Occipital lobe (tissue), 2 donors: Measurements from ENCODE around the gene RAB43. TPM values are rescaled to one million over a fixed set of nuclear protein-coding genes. Genes with fewer than 3 reads are reported as not detected.
"Not testable (repeated sequence)": the region's sequence is repeated elsewhere in the genome, so short reads cannot be mapped to it uniquely, and the experiment has no call there.

Experiments used
- DNase-seq: peaks from one replicate; lab custom pipeline; 2025; lab: John Stamatoyannopoulos, UW
- total RNA-seq: library from RNA; depleted of rRNA; stranded (reverse); fragments of >200 nt; gene quantifications from one replicate; pipeline ENCODE4 v1.2.3, GENCODE V29; 2014

The RAB43 gene
- total RNA-seq, 1 donor from 2014 or later: 3.3 TPM

DNA sequence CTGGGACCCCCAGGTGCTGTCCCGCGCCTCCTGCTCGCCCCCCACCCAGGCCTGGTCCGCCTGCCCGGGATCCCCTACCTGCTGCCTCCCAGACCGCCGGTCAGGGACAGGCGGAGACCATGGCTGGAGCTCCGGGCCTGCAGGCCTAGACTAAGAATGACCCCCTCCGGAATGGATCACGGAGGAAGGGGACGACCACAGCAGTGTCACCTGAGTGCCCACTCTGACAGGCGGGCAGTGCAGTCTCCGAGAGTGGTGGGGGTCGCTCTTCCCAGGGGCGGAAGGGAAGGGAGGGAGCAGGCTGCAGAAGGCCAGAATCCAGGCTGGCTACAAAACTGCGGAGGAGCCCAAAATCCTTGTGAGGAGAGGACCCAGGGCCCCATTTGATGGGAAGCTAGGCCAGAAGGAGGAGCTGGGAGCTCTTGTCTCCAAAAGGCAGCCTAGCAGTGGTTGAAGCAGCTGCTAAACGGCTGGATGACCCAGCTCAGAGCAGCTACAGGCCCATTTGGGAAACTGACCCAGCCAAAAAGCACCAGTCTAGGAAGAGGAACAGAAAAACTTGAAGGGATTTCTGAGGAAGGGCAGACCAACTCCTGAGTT lies 908 bp upstream of the RAB43 start:
- no peak for DNase-seq

DNA sequence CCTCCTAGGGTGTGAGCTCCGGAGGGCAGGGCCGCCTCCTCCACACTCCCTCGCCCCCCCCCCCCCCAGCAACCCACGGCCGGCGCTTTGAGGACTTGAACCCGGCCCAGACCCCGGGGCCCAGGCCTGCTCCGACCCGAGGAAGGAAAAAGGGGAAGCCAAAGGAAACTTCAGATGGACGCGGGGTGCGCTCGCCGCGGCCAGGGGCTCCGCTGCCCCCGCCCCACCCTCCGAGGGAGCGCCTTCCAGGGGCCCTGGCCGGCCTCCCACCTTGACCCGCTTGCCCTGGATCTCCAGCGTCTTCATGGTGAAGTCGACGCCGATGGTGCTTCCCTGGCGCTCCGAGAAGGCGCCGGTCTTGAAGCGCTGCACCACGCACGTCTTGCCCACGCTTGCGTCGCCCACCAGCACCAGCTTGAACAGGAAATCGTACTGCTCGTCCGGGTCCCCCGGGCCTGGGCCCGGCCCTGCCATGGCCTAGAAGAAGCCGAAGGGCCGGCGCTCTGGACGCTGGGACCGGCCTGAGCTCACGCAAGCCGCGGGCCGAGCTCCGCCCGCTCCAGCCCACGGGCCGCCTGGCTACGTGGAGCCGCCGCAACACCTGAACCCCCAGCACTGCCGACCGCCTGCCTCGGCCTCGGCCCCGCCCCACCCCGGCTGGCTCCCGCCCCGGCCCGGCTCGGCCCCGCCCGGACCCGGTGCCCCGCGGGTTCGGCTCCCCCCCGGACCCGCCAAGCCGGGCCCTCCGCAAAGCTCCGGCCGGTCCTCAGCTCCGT lies 400 bp downstream of the RAB43 start:
- no peak for DNase-seq

DNA sequence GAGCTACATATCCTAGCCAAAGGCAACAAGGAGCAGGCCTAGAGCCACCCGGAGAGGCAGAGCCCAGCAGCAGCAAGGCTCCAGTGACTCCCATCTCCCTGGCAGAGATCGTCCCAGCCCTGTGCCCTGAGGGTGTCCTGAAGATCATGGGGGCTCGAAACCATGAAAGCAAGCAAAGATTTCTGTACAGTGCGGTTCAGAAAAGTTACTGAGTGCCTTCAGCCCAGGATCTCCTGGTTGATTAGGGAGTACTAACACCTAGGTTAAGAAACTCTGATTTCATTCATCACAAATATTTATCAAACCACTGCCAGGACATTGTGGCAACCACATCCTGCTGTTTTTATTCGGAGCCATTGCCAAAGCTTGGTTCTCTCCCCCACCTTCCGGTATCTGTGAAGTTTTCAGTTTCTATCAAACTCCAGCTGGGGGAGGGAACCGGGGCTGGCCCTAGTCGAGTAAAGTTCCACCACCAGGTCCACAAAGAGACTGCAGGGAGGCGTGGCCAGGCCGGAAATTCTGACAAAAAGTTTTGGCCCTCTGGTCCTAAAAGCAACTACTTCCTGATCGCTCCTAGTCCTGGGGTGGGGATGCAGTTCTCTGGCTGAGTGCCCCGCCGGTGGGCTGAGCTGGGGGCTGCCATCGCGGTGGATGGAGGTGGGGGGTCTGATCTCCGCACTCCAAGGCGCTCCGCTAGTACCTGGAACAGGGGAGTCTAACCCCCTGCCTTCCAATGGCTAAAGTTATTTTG lies 1.2 kb downstream of the RAB43 start:
- DNase-seq: no peak

DNA sequence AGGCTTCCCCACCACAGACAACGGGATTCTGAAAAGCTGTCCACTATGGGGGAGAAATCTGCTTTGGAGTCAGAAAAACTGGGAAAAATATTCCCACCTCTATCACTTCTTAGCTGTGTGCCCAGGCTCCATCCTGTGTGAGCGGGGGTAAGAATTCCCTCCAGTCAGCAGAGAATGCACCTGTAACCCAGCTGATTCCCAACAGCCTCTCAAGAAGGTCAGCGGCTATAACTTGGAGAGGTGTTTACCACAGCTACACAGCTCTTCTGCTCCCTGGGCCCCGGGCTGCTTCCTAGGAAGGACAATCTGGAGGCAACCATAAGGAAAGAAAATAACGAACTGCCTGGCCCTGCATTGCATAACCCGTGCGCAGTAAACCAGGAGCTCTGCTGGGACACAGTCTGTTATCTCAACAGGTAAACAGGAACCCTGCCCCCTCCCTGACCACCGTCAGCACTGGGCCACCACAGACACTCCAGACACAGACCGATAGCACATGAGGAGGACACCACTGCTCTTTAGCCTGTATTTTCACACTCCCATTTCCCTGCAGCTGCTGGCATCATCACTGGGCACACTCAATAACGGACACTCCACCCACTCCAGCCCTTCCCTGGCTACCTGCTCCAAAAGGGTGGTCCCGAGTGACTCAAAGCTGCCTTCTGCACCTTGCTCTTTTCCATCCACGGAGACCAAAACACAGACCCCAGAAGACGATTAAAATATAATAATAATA lies 2.1 kb downstream of the RAB43 start:
- no peak for DNase-seq

DNA sequence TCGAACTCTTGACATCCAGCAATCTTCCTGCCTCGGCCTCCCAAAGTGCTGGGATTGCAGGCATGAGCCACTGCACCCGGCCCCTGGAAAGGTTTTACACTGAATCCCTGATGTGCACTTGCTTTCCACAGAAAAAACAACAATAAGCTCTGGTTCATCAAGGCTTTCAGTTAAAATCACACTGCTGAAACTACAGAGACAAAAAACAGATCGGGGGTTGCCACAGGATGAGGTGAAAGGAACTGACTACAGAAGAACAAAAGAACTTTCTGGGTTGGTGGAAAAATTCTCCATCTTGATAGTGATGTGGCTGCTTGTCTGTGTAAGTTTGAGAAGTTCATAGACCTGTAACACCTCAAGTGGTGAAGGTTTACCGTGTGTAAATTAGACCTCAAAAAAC lies 2.9 kb downstream of the RAB43 start:
- no peak for DNase-seq

DNA sequence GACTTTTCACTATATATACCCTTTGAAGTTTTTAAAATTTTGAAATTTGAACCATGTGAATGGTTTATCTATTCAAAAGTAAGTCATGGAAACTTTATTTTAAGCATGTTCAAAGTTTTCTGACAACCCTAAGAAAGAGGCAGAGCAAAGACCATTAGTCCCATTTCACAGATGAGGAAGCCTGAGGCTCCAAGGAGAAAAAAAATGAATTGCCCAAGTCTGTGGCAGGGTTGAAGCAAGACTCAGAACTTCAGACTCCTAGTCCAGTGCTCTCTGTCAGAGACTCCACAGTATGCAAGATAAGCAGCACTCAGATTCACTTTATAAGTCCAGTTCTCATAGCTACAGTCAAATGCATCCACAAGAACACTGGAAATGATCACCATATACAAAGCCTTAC lies 4.5 kb downstream of the RAB43 start:
- no peak for DNase-seq

DNA sequence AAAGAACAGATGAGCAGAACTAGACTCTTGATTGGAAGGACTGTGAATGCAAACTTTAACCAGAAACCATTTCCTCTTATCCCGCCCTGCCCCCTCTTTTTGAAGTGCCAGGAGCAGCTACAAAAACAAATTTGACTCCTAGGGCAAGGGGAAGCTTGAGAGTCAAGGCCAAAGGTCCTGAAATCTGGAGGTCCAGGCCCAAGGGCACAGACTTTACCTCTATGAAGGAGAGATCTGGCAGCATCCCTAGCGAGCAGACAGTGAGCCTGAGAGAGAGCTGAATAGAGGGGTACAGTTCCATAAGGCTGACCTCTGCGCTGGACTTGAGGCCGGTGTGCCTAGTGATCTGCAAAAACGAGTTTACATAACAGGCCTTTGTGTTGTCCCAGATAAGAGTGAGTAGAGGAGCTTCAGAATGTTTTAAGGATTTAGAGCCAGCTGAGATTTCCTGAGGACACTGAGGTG lies 5.1 kb downstream of the RAB43 start:
- no peak for DNase-seq

DNA sequence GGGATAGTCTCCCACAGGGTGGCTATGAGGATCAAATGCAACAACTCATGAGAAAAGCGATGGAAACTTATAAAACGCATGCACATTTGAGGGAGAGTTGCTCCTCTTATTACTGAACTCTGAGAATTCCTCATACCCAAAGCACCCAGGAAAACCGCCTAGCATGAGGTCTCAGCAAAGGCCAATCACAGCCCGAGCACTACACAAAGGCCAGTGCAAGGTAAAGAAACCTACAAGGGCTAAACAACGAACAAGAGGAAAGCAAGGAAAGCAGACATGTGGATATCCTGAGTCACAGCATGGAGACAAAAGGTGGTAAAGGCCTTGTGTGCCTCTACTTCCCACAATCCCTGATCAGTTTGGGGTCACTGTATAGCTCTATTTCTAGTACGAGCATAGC lies 7.1 kb downstream of the RAB43 start:
- no peak for DNase-seq

DNA sequence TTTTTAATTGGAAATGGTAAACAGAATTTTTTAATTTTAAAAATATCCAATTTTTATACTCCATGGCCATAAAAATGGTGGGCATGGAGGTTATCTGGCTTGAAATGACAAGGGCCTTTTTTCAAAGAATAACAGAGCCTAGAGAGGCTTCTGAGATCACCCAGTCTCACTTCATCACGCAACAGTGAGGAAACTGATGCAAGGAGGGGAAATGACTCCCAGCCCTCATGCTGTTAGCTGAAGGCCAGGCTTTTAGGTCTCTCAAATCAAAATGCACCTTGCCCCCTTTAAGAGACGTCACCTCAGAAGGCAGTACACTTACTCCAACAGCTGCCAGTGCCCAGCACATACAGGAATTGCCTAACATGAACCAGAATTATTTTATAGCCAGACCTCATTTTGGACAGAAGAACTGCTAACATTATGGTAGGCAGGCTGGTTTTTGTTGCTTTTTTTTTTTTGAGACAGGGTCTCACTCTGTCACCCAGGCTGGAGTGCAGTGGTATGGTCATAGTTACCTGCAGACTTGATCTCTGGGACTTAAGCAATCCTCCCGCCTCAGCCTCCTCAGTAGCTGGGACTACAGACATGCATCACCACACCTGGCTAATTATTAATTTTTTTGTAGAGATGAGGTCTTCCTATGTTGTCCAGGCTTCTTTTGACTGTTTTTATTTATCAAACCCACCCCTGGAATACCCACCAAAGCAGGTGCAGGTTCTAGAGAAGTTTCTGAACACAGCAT lies 9.1 kb downstream of the RAB43 start:
- no peak for DNase-seq

DNA sequence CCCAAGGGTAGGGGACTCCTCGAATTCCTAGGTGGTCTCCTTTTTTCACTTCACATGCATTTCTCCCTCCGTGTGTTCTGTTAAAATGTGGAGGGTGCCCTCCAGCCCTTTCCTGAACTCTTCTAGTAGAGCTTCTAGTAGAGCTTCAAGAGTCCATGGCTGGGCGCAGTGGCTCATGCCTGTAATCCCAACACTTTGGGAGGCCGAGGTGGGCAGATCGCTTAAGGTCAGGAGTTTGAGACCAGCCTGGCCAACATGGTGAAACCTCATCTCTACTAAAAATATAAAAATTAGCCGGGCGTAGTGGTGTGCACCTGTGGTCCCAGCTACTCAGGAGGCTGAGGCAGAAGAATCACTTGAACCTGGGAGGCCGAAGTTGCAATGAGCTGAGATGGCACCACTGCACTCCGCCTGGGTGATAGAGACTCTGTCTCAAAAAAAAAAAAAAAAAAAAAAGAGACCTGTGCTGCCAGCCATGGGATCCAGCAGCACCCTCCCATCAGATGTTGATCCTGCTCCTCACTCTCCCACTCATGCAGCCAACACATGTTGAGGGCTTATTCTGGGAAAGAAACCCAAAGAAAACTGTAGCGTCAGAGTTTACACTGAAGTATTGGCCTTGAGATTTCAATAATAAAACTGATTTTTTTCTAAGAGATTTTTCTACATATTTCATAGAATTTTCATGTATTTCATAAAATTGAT lies 10.4 kb downstream of the RAB43 start:
- DNase-seq: not testable (repeated sequence)

DNA sequence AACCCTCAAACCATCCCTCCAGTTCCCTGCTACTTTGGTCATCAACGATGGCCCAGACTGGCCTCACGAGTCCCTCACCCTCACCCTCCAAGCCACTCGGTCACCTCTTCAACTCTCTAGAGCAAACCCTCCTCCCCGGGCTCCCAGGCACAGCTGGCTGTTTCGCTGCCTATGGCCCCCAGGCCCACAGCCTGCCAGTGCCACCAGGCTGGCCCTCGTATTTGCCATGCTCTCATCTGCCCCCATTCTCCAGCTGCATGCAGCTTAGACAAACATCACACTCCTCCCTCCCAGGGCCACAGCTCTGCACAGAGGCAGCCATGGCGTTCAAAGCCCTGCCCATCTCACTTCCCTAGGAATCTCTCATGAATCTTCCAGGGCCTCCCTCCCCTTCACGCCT lies 13.8 kb downstream of the RAB43 start:
- DNase-seq: no peak

DNA sequence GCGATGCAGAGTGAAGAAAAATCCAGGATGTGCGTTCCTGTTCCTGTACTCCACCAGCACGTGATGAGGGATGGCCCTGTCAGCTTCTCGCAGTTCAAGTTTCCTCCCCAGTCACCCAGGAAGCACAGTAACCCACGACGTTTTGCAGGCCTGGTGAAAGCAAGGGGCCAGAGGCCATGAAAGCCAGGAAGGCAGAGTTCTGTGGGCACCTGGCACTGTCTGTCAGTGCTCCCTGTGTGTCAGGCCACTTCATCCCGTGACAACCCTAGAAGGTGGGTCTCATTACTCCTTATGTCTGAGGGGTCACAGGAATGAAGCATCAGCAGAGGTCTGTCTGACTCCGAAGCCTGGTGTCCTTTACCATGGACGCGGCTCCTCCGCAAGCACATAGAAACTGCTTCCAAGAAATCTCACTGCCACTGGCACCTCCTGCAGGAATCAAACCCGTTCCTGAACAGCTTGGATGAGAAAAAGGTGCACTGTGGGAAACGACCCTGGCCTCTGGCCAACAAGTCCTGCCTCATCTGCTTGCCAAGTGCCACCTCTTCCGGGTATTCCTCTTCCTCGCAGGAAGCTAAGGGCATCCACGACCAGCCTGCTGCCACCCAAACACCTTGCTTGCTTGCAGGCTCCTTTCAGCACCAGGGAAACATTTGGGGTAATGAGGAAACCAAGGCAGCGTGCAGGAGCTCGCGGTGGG lies 14.6 kb downstream of the RAB43 start:
- DNase-seq: no peak

DNA sequence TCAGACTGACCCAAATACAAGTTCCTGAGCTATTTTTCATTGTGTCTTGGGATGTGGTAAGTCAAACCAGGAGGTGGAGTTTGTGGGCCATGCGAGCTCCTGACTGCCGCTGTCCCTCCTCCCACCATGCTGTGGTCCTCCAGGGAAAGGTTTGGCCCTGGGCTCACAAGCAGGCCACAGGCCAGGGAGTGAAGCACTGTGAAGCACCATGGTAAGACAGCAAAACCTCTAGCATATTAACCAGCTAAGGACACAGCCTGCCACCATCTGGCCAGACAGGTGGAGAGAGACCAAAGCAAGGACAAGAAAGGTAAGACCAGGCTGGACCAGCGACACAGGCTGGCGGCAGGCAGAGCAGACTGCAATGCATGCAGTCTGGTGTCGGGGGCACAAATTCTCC lies 15.3 kb downstream of the RAB43 start:
- DNase-seq: no peak

DNA sequence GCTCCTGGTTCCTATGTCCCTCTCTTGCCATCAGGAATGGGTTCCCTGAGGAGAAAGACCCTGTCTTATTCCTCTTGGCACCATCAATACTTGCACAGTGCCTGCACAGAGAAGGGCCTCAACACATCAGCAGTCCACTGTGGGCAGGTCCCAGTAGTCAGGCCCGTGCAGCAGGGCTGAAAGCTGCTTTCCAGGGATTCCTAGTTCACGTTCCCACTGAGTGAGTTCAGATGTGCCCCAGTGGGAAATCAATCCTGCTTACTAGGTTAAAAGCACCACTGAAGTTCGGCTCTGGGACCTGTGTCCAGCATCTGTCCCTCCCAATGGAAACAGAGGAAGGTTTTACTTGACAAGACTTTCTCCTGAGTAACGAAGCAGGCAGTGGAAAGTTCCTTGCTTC lies 15.7 kb downstream of the RAB43 start:
- DNase-seq: no peak

DNA sequence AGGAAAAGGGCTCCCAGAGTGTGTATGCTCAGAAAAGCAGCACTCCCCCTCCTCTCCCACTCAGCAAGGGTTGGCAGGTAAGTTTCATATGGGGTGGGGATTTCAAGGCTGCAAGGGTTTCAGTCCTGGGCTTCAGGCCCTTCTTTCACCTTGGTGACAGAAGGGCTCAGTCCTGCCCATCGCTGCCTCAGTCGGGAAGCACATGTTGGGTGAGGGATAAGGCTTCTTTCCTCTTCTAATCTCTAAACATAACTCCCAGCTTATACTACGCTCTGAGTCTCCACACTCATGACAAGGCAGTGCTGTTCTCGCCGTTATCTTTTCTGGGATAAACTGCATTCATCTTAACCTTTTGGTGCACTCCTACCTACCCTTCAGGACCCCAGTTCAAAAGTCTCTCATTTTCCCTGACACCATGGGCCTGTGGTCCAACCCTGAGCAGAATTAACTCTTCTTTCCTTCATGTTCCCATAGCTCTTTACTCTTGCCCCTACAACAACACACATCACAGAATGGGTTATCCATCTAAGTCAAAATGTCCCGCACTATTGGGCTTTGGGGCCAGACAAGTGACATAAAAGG lies 17.0 kb downstream of the RAB43 start:
- DNase-seq: no peak

DNA sequence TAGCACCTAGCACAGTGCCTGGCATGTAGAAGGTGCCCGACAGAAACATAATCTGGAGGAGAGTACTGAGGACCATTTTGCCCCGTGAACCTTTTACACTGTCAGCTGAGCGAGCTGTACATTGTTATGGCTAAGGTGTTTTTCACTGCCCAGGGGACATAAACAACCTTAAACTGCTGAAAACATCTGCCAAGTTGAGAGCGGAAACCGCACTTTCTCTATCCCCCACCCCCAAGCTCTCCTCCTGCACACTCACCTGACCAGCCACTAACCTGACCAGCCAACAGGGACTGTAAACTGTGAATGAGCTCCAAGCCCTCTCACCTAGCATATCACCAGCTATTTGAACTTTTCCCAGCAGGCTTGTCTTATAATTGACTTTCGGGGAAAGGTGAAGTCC lies 17.6 kb downstream of the RAB43 start:
- DNase-seq: no peak

DNA sequence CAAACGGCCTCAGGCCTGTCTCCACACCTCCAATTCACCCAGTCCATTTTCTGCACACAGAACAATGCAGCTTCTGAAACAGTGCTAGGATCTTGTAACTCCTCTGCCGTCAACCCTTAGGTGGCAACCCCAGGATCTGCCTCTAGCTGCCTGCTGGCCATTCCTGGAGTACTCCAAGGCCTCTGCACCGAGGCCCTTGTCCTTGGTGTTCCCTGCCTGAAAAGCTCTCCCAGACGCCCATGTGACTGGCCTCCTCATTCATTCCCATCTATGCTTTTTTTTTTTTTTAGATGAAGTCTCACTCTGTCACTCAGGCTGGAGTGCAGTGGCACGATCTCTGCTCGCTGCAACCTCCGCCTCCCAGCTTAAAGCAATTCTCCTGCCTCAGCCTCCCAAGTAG lies 18.3 kb downstream of the RAB43 start:
- DNase-seq: no peak

DNA sequence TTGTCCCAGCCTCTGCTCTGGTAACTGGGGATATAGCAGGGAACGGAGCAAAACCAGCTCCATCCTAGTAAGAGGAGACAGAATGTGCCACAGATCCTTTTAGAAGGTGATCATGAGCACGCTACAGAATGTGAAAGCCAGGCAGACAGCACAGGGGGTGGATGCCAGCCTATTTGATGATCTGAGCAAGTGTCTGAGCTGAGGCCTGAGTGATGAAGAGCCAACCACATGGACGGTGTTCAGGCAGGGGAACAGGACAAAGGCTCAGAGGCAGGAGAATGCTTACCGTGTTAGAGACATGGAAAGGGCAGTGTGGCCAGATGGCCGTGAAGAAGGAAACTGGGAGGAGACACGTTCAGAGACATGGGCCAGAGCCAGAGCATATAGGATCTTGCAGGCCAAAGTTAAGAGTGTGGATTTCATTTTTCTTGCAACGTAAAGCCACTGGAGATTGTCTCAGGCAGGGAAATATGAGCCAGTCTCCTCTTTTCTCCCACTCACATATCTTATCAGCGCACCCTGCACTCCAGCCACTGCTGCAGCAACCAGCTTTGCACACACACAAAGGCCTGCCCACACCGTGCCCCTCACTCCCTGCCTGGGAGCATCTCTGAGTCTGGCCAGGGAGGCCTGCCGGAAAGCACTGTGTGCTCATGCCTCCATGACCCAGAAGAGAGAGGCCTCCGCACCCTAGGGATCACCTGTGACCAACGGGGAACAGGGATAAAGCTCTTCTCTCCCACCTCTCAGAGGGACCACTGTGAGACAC lies 20.1 kb downstream of the RAB43 start:
- no peak for DNase-seq

DNA sequence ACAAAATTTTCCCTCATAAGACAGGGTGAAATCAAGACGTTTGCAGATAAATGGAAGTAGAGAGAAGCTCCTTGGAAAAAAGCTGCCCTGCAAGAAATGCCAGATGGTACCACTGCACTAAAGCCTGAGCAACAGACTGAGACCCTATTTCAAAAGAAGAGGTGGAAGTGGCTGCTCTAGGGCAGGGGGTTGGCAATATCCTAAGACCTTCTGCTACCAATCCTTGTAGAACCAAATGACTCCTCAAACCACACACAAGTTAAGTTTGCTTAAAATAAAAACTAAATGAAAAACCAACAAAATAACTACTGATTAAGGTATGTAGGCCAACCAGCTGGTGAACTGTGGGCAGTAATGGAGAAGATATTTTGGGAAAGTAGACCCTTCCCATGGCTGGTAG lies 21.3 kb downstream of the RAB43 start:
- DNase-seq: no peak
